HG02840 (cell line): ENCODE data around the gene IRGQ.
"Not testable (repeated sequence)": the region's sequence is repeated elsewhere in the genome, so short reads cannot be mapped to it uniquely, and the experiment has no call there.

Experiments
- ATAC-seq: cut with Tn5 transposase; IDR thresholded peaks from one replicate; pipeline ENCODE4 v1.9.1; 2021; ENCODE audit warnings: mild to moderate bottlenecking, moderate library complexity, moderate number of reproducible peaks; ENCODE audit not compliant: unreplicated experiment, low FRiP score

IRGQ gene

DNA sequence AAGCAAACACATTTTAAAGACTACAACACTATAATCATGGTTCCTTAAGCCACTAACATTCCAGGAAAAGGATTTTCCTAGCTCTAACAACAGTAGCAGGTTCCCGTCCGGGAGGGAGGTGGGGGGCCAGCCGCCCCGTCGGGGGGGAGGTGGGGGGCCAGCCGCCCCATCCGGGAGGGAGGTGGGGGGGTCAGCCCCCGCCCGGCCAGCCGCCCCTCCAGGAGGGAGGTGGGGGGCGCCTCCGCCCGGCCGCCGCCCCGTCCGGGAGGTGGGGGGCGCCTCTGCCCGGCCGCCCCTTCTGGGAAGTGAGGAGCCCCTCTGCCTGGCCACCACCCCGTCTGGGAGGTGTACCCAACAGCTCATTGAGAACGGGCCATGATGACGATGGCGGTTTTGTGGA lies 48.0 kb downstream of the IRGQ start:
- not testable (repeated sequence) for ATAC-seq

GRCh38 chr19:43546581-43546980 lies 49.4 kb downstream of the IRGQ start:
- ATAC-seq, result no peak

GRCh38 chr19:43545981-43546380 lies 50.0 kb downstream of the IRGQ start:
- no peak for ATAC-seq

DNA sequence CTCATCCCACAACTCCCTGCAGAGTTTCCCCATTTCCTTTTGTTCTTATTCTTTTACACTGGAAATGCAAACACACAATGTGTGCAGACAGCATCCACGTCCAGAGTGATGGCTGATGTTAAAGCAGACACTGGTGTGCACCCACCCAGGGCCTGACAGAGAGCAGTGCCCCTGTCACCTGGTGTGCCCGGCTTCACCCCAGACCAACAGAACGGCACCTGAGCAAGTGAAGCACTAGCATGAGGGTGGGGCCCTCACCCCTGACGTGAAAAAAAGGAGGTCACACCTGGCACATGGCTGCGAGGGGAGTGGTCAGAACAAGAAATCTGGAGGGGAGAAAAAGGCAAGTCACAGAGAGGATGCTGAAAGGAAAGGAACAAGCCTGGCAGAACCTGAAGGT lies 50.7 kb downstream of the IRGQ start:
- no peak for ATAC-seq

DNA sequence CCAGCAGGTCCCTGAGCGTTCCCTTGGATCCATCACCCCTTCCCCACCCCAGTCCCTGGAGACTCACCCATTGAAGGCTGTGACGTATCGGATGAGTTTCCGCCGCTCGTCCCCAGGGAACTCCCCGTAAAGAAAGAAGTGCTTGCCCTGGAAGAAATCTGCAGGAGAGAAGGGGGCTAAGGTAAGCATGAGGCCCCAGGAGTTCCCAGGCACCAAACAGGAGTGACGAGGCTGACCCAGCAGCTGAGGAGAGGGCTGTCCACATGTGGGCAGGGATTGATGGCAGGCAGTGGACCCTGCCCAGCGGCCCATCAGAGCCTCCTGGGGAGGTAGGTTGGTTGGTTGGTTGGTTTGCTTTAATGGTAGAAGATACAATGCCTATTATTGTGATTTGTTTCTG lies 51.9 kb downstream of the IRGQ start:
- ATAC-seq, result no peak

GRCh38 chr19:43541920-43542650 lies 53.8 kb downstream of the IRGQ start:
- ATAC-seq, result no peak

DNA sequence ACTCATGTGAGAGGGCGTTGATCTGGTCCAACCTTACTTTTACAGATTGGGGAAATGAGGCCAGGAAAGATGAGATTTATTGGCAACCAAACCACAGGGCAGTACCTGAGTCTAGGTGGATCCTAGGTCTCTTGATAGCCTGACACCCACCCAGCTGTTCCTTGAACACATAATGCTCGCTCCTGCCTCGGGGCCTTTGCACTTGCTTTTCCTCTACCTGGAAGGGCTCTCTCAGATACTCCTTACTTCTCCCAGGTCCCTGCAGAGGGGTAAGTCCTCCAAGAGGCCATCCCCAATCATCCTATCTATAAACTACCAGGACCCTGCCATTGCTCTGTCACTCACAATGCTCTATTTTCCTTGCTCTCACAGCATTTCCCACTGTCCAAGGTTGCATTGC lies 55.6 kb downstream of the IRGQ start:
- ATAC-seq, result no peak

GRCh38 chr19:43538922-43539321 lies 57.0 kb downstream of the IRGQ start:
- ATAC-seq, result no peak

DNA sequence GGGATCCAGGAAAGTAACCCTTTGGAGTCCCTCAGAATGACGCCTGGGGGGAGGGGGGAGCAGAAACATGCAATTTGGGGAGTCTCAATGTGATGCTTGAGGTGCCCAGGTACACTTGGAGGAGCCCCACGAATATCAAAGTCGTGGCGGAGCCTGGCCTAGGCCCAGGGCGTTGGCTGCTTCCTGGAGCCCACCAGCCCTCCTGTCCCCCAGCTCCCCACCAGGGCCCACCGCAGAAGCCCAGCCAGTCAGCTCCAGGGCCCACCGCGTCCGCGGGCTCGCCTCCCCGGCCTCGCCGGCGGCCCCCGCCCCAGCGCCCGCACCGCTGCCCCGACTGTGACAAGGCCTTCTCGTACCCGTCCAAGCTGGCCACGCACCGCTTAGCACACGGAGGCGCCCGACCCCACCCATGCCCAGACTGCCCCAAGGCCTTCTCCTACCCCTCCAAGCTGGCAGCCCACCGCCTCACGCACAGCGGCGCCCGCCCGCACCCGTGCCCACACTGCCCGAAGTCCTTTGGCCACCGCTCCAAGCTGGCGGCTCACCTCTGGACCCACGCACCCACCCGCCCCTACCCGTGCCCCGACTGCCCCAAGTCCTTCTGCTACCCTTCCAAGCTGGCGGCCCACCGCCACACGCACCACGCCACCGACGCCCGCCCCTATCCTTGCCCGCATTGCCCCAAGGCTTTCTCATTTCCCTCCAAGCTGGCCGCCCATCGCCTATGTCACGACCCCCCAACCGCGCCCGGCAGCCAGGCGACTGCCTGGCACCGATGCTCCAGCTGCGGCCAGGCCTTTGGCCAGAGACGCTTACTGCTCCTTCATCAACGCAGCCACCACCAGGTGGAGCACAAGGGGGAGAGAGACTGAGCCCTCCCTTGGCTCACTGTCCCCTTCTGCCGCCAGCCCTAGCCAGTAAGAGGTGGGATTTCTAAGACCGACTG lies 60.8 kb downstream of the IRGQ start:
- no peak for ATAC-seq
